MM.1S (cell line): ENCODE results near the gene MINK1.

Source experiments
- DNase-seq: peaks from one replicate; pipeline ENCODE4 v3.0.0-alpha.2; 2015
- H2AFZ ChIP-seq: fragments of 300-600 bp; sonication (generic); 2 replicates; pipeline ENCODE4 v1.6.0; 2016; ENCODE audit warnings: antibody characterized with exemption, low read length
- H3F3A ChIP-seq: fragments of 300-600 bp; sonication (generic); 2 replicates; pipeline ENCODE4 v1.6.1; 2016; ENCODE audit warnings: mild to moderate bottlenecking, antibody characterized with exemption, low read length, moderate library complexity, mixed read lengths; ENCODE audit not compliant: insufficient read depth
- H3K27ac ChIP-seq: fragments of 300-600 bp; sonication (generic); 2 replicates; pipeline ENCODE4 v1.5.1; 2016; ENCODE audit warnings: mild to moderate bottlenecking, low read length
- H3K27me3 ChIP-seq: fragments of 300-600 bp; sonication (generic); replicated peaks from 2 replicates; pipeline ENCODE4 v1.6.0; 2016; ENCODE audit warnings: low read length; ENCODE audit not compliant: insufficient read depth
- H3K36me3 ChIP-seq: fragments of 300-600 bp; sonication (generic); replicated peaks from 2 replicates; pipeline ENCODE4 v1.6.1; 2016; ENCODE audit warnings: mild to moderate bottlenecking, low read length, mixed read lengths; ENCODE audit not compliant: insufficient read depth
- H3K4me1 ChIP-seq: fragments of 300-600 bp; sonication (generic); 2 replicates; pipeline ENCODE4 v1.6.1; 2016; ENCODE audit warnings: low read length, mixed read lengths
- H3K4me2 ChIP-seq: fragments of 300-600 bp; sonication (generic); 2 replicates; pipeline ENCODE4 v1.6.0; 2016; ENCODE audit warnings: low read depth, low read length
- H3K4me3 ChIP-seq: fragments of 300-600 bp; sonication (generic); 2 replicates; pipeline ENCODE4 v1.5.1; 2016; ENCODE audit warnings: low read length, mixed read lengths
- H3K79me2 ChIP-seq: fragments of 300-600 bp; sonication (generic); 2 replicates; pipeline ENCODE4 v1.6.1; 2016; ENCODE audit warnings: mixed run types, low read length, mixed read lengths
- H3K9ac ChIP-seq: fragments of 300-600 bp; sonication (generic); 2 replicates; pipeline ENCODE4 v1.6.1; 2016; ENCODE audit warnings: low read length, mixed read lengths
- H3K9me2 ChIP-seq: fragments of 300-600 bp; sonication (generic); replicated peaks from 2 replicates; pipeline ENCODE4 v1.6.1; 2016; ENCODE audit warnings: mild to moderate bottlenecking, low read length, mixed read lengths; ENCODE audit not compliant: insufficient read depth
- H3K9me3 ChIP-seq: fragments of 300-600 bp; sonication (generic); replicated peaks from 2 replicates; pipeline ENCODE4 v1.6.1; 2016; ENCODE audit warnings: mild to moderate bottlenecking, low read length, mixed read lengths; ENCODE audit not compliant: insufficient read depth
- H4K20me1 ChIP-seq: fragments of 300-600 bp; sonication (generic); 2 replicates; pipeline ENCODE4 v1.6.1; 2016; ENCODE audit warnings: mild to moderate bottlenecking, low read length, moderate library complexity, mixed read lengths; ENCODE audit not compliant: insufficient read depth
- CTCF ChIP-seq: fragments of 300-600 bp; sonication (generic); IDR thresholded peaks from 2 replicates; pipeline ENCODE4 v1.5.1; 2016; ENCODE audit warnings: antibody characterized with exemption, low read length, mixed read lengths
- EZH2 ChIP-seq: fragments of 300-600 bp; sonication (generic); optimal IDR thresholded peaks from 2 replicates; pipeline ENCODE3; 2017; ENCODE audit warnings: low read depth, mild to moderate bottlenecking, antibody characterized with exemption, low read length, mixed read lengths
- EZH2phosphoT487 ChIP-seq: fragments of 300-600 bp; sonication (generic); IDR thresholded peaks from 2 replicates; pipeline ENCODE4 v1.6.1; 2018; ENCODE audit warnings: antibody characterized with exemption, low read length

MINK1 gene

GRCh38 chr17:4931963-4932362 is 98.8 kb downstream of the MINK1 start, which contains the start of gene GP1BA:
Gene GP1BA, plus strand, starts transcription at chr17:4932277. Its CDS starts 328 bp downstream, at chr17:4932605.
- DNase-seq: no peak
- H3K36me3 ChIP-seq: no peaks in the 10 kb centered on the region
- H3K4me1 ChIP-seq: peaks cover 9% of the 10 kb centered on the region
- no peak within 1 kb of the TSS for H3K4me3 ChIP-seq
- H3K9ac ChIP-seq: no peak within 1 kb of the TSS
- no peak within 1 kb of the TSS for H3K4me2 ChIP-seq
- H3K9me3 ChIP-seq: no peaks in the 10 kb centered on the region
- no peak within 1 kb of the TSS for H2AFZ ChIP-seq
- H3K27me3 ChIP-seq: no peaks in the 10 kb centered on the region
- no peaks in the 10 kb centered on the region for H3K9me2 ChIP-seq
- H4K20me1 ChIP-seq: no peaks in the 10 kb centered on the region
- no peaks in the 10 kb centered on the region for H3K79me2 ChIP-seq
- no peak within 1 kb of the TSS for H3K27ac ChIP-seq
- TF ChIP-seq CTCF (no peak), EZH2phosphoT487 (no peak), EZH2 (no peak)
- H3F3A ChIP-seq: peaks cover 9% of the 10 kb centered on the region

- H3F3A ChIP-seq: peaks cover 9% of the 10 kb centered on the region
- H3K27ac ChIP-seq: no peak overlapping the region
- peaks cover 9% of the 10 kb centered on the region for H3K4me1 ChIP-seq
- H3K79me2 ChIP-seq: peaks cover 6% of the 10 kb centered on the region; the same call in 1 of the 2 replicates
- no peaks in the 10 kb centered on the region for H3K36me3 ChIP-seq
- no peak for DNase-seq
- H2AFZ ChIP-seq: no peak overlapping the region
- no peaks in the 10 kb centered on the region for H3K27me3 ChIP-seq
- TF ChIP-seq EZH2phosphoT487: no peak
- TF ChIP-seq CTCF: no peak
- no peak for TF ChIP-seq EZH2
- no peaks in the 10 kb centered on the region for H3K9me2 ChIP-seq
- H3K9me3 ChIP-seq: no peaks in the 10 kb centered on the region
- no peak overlapping the region for H3K4me2 ChIP-seq
- H4K20me1 ChIP-seq: no peaks in the 10 kb centered on the region
- no peak overlapping the region for H3K9ac ChIP-seq
- no peak overlapping the region for H3K4me3 ChIP-seq
Observed at GRCh38 chr17:4932756-4933155, 99.6 kb downstream of the MINK1 start.

GRCh38 chr17:4933646-4934045 is 100.5 kb downstream of the MINK1 start:
- TF ChIP-seq EZH2phosphoT487: no peak
- no peak for TF ChIP-seq EZH2
- TF ChIP-seq CTCF: no peak
- no peaks in the 10 kb centered on the region for H3K9me2 ChIP-seq
- H3K27me3 ChIP-seq: no peaks in the 10 kb centered on the region
- H3K4me3 ChIP-seq: no peak overlapping the region
- no peak overlapping the region for H3K9ac ChIP-seq
- no peak overlapping the region for H2AFZ ChIP-seq
- no peak overlapping the region for H3K4me2 ChIP-seq
- no peaks in the 10 kb centered on the region for H3K9me3 ChIP-seq
- H3K27ac ChIP-seq: no peak overlapping the region
- peaks cover 9% of the 10 kb centered on the region for H3F3A ChIP-seq
- peaks cover 14% of the 10 kb centered on the region for H3K4me1 ChIP-seq
- no peak for DNase-seq
- H3K36me3 ChIP-seq: no peaks in the 10 kb centered on the region
- H3K79me2 ChIP-seq: peaks cover 14% of the 10 kb centered on the region
- no peaks in the 10 kb centered on the region for H4K20me1 ChIP-seq
